ENCODE measurements around the gene GSC2. TPM values are rescaled to one million over a fixed set of nuclear protein-coding genes. Genes with fewer than 3 reads are reported as not detected.

Gene GSC2
- polyA plus RNA-seq, 3 donors = not detected

GRCh38 chr22:19132153-19132552 lies 17.9 kb downstream of the GSC2 start:
- no peaks in the 10 kb centered on the region for H3K4me1 ChIP-seq (ENCODE audit: control insufficient read depth in 1 of 2, insufficient read depth in 2 of 2, low read length in 2 of 2)
- no peak overlapping the region for H3K27ac ChIP-seq (ENCODE audit: low read depth in 1 of 2, low read length in 2 of 2)
- peaks cover 0 to 3% (median 2%) of the 10 kb centered on the region in 3 donors for H3K27me3 Mint-ChIP-seq (ENCODE audit: low read depth in 3 of 3)
- intact Hi-C loops (cut with micrococcal nuclease) = no loop called here
- no peak overlapping the region for H3K4me2 ChIP-seq (replicated peaks; ENCODE audit: extremely low read depth, low read length, poor library complexity, severe bottlenecking)
- TF ChIP-seq CTCF (IDR thresholded peaks at IDR 0.05) = no peak
- H3K36me3 Mint-ChIP-seq = peaks cover 53 to 60% of the 10 kb centered on the region in 2 donors
- H3K4me3 ChIP-seq (replicated peaks in 1 of 3; ENCODE audit: low read depth in 2 of 3, low read length in 3 of 3) = no peak overlapping the region
- peaks cover 56 to 63% of the 10 kb centered on the region in 2 donors for H3K36me3 ChIP-seq (replicated peaks in 1 of 2; ENCODE audit: control insufficient read depth in 1 of 2, insufficient read depth in 2 of 2, low read length in 2 of 2)
- H3K27me3 ChIP-seq (ENCODE audit: control insufficient read depth in 2 of 2, insufficient read depth in 2 of 2, low read length in 2 of 2) = no peaks in the 10 kb centered on the region
- no peak overlapping the region for H3K4me3 Mint-ChIP-seq
- 95% methylated on average over 14 of the region's 20 CpGs for WGBS (ENCODE audit: insufficient coverage)
- no peaks in the 10 kb centered on the region for H3K79me2 ChIP-seq (ENCODE audit: insufficient read depth, low read length)
- no peak overlapping the region for H2AFZ ChIP-seq (ENCODE audit: insufficient read depth, low read depth, low read length, poor library complexity, severe bottlenecking)
- no peaks in the 10 kb centered on the region for H4K20me1 ChIP-seq (ENCODE audit: insufficient read depth, low read length)
- H3K9ac ChIP-seq (ENCODE audit: insufficient read depth, low read length, poor library complexity, severe bottlenecking) = no peak overlapping the region
- DNase-seq = no peak
- H3K9me3 ChIP-seq (replicated peaks in 1 of 2; ENCODE audit: control insufficient read depth in 1 of 2, insufficient read depth in 1 of 2, low read length in 2 of 2) = no peaks in the 10 kb centered on the region
- peak overlapping the region in 1 of 7 donors; percentile 39 for H3K27ac Mint-ChIP-seq
- no peaks in the 10 kb centered on the region for H3K9me3 Mint-ChIP-seq
- H3K4me1 Mint-ChIP-seq = peaks cover 1% of the 10 kb centered on the region

GRCh38 chr22:19131685-19132015 lies 18.4 kb downstream of the GSC2 start:
- Histone ChIP-seq H3K9ac (ENCODE audit: insufficient read depth, low read length, poor library complexity, severe bottlenecking) (no peak overlapping the region), H3K27ac (ENCODE audit: low read depth in 1 of 2, low read length in 2 of 2) (no peak overlapping the region), H3K4me2 (replicated peaks; ENCODE audit: extremely low read depth, low read length, poor library complexity, severe bottlenecking) (no peak overlapping the region), H3K4me3 (replicated peaks in 1 of 3; ENCODE audit: low read depth in 2 of 3, low read length in 3 of 3) (no peak overlapping the region), H3K4me1 (ENCODE audit: control insufficient read depth in 1 of 2, insufficient read depth in 2 of 2, low read length in 2 of 2) (no peaks in the 10 kb centered on the region), H3K79me2 (ENCODE audit: insufficient read depth, low read length) (no peaks in the 10 kb centered on the region), H2AFZ (ENCODE audit: insufficient read depth, low read depth, low read length, poor library complexity, severe bottlenecking) (no peak overlapping the region), H4K20me1 (ENCODE audit: insufficient read depth, low read length) (no peaks in the 10 kb centered on the region), H3K27me3 (ENCODE audit: control insufficient read depth in 2 of 2, insufficient read depth in 2 of 2, low read length in 2 of 2) (no peaks in the 10 kb centered on the region), H3K9me3 (replicated peaks in 1 of 2; ENCODE audit: control insufficient read depth in 1 of 2, insufficient read depth in 1 of 2, low read length in 2 of 2) (no peaks in the 10 kb centered on the region), H3K36me3 (replicated peaks in 1 of 2; ENCODE audit: control insufficient read depth in 1 of 2, insufficient read depth in 2 of 2, low read length in 2 of 2) (peaks cover 50 to 58% of the 10 kb centered on the region in 2 donors)
- WGBS (ENCODE audit: insufficient coverage) = 97% methylated on average over 19 of the region's 19 CpGs
- H3K27me3 Mint-ChIP-seq (ENCODE audit: low read depth in 3 of 3) = peaks cover 0 to 3% (median 2%) of the 10 kb centered on the region in 3 donors
- no peak for TF ChIP-seq CTCF (IDR thresholded peaks at IDR 0.05)
- no peak overlapping the region for H3K4me3 Mint-ChIP-seq
- peaks cover 1% of the 10 kb centered on the region for H3K4me1 Mint-ChIP-seq
- H3K27ac Mint-ChIP-seq = no peak overlapping the region
- H3K9me3 Mint-ChIP-seq = no peaks in the 10 kb centered on the region
- no peak for DNase-seq
- intact Hi-C loops (cut with micrococcal nuclease) = no loop called here
- peaks cover 47 to 55% of the 10 kb centered on the region in 2 donors for H3K36me3 Mint-ChIP-seq
